H1 (cell line): Measurements from ENCODE around the gene MMS19. TPM values are rescaled to one million over a fixed set of nuclear protein-coding genes. Genes with fewer than 3 reads are reported as not detected.
A peak's percentile ranks its signal among the peaks of the same experiment; 100 is the strongest.

Source experiments
- CTCF ChIA-PET: fragments of 300-600 bp; sonication (Branson Sonifier 250); formaldehyde crosslinking; loops from one replicate; lab custom pipeline; 2021; ENCODE audit not compliant: partially characterized antibody; lab: Charles Lee
- POLR2A ChIA-PET: fragments of 300-600 bp; sonication (Branson Sonifier 250); formaldehyde crosslinking; loops from one replicate; lab custom pipeline; 2021; ENCODE audit warnings: inconsistent platforms; ENCODE audit not compliant: partially characterized antibody; lab: Charles Lee
- DNase-seq, 2 experiments: peaks; one replicate each; pipeline versions ENCODE4 v3.0.0 to v3.0.0-alpha.2; 2010 to 2022; ENCODE audit warnings: low spot score in 2 of 2, low read depth in 1 of 2, mixed read lengths in 1 of 2
- FAIRE-seq: peaks from 2 replicates; lab custom pipeline; 2011; peaks lifted over from hg19 to GRCh38; lab: Jason Lieb, UNC
- H2AFZ ChIP-seq: 2 replicates; pipeline ENCODE4 v1.8.1; 2012; ENCODE audit warnings: low read length, inconsistent platforms
- H2AK5ac ChIP-seq: 2 replicates; pipeline ENCODE4 v1.6.1; 2013; ENCODE audit warnings: low read depth, low read length
- H2BK120ac ChIP-seq: replicated peaks from 2 replicates; pipeline ENCODE3; 2013; ENCODE audit warnings: low read depth, low read length, inconsistent platforms
- H2BK12ac ChIP-seq: 2 replicates; pipeline ENCODE4 v1.6.1; 2013; ENCODE audit warnings: low read depth, low read length
- H2BK15ac ChIP-seq: 2 replicates; pipeline ENCODE4 v1.6.1; 2013; ENCODE audit warnings: low read length
- H2BK20ac ChIP-seq: 2 replicates; pipeline ENCODE4 v1.6.1; 2013; ENCODE audit warnings: low read length
- H2BK5ac ChIP-seq: 2 replicates; pipeline ENCODE4 v1.6.1; 2013; ENCODE audit warnings: low read depth, low read length
- H3K14ac ChIP-seq: 2 replicates; pipeline ENCODE4 v1.6.1; 2013; ENCODE audit warnings: inconsistent platforms; ENCODE audit not compliant: insufficient read length
- H3K18ac ChIP-seq: 2 replicates; pipeline ENCODE4 v1.6.1; 2013; ENCODE audit warnings: low read length; ENCODE audit errors: extremely low read depth
- H3K23ac ChIP-seq: 2 replicates; pipeline ENCODE4 v1.6.1; 2013; ENCODE audit warnings: inconsistent platforms; ENCODE audit not compliant: insufficient read length
- H3K23me2 ChIP-seq: 2 replicates; pipeline ENCODE4 v1.6.1; 2013; ENCODE audit warnings: low read depth, low read length
- H3K27ac ChIP-seq: 2 replicates; pipeline ENCODE4 v1.6.1; 2011; ENCODE audit warnings: low read depth, low read length, inconsistent platforms
- H3K27me3 ChIP-seq, 4 experiments: replicated peaks in 1 of 4; 1 replicate in 1 of 4; 2 replicates in 3 of 4; pipeline versions ENCODE4 v1.6.1 to v1.8.1; 2011 to 2013; ENCODE audit warnings: low read length in 3 of 4, mild to moderate bottlenecking in 3 of 4, inconsistent platforms in 2 of 4, mixed read lengths in 2 of 4, moderate library complexity in 1 of 4; ENCODE audit not compliant: control insufficient read depth in 3 of 4, insufficient read depth in 3 of 4; ENCODE audit errors: extremely low read depth in 1 of 4
- H3K36me3 ChIP-seq, 4 experiments: 2 replicates each; pipeline versions ENCODE4 v1.6.1 to v1.8.1; 2011 to 2013; ENCODE audit warnings: mild to moderate bottlenecking in 4 of 4, low read length in 3 of 4, moderate library complexity in 2 of 4, control low read depth in 1 of 4, inconsistent platforms in 1 of 4; ENCODE audit not compliant: insufficient read depth in 4 of 4, control insufficient read depth in 2 of 4
- H3K4ac ChIP-seq: replicated peaks from 2 replicates; pipeline ENCODE3; 2013; ENCODE audit warnings: low read length, low read depth, mixed read lengths, inconsistent platforms; ENCODE audit not compliant: insufficient read length
- H3K4me1 ChIP-seq, 4 experiments: replicated peaks in 1 of 4; 1 replicate in 1 of 4; 2 replicates in 3 of 4; pipeline versions ENCODE4 v1.6.1 to v1.8.1; 2011 to 2013; ENCODE audit warnings: low read length in 3 of 4, inconsistent platforms in 2 of 4, mixed read lengths in 1 of 4; ENCODE audit not compliant: insufficient read depth in 4 of 4, control insufficient read depth in 3 of 4
- H3K4me2 ChIP-seq, 2 experiments: 2 replicates each; pipeline versions ENCODE4 v1.6.1 to v1.8.1; 2011 to 2013; ENCODE audit warnings: low read depth in 2 of 2, low read length in 2 of 2, control low read depth in 1 of 2, inconsistent platforms in 1 of 2, mild to moderate bottlenecking in 1 of 2; ENCODE audit not compliant: insufficient read depth in 1 of 2
- H3K4me3 ChIP-seq, 4 experiments: fragments of 200-600, 300-600 bp in 1 of 4; sonication (generic), shearing (Covaris generic), sonication (Bioruptor Twin) in 1 of 4; 2 replicates each; pipeline versions ENCODE4 v1.5.1 to v1.8.1; 2011 to 2016; ENCODE audit warnings: low read length in 4 of 4, low read depth in 3 of 4, control low read depth in 2 of 4, inconsistent platforms in 2 of 4, mild to moderate bottlenecking in 2 of 4, mixed read lengths in 1 of 4, moderate library complexity in 1 of 4; ENCODE audit not compliant: insufficient read depth in 2 of 4; ENCODE audit errors: extremely low read depth in 1 of 4
- H3K56ac ChIP-seq: replicated peaks from 2 replicates; pipeline ENCODE3; 2013; ENCODE audit warnings: low read depth, mild to moderate bottlenecking, mixed read lengths, low read length, inconsistent platforms; ENCODE audit not compliant: insufficient read length
- H3K79me1 ChIP-seq: 2 replicates; pipeline ENCODE4 v1.6.1; 2013; ENCODE audit warnings: low read depth, low read length, control low read depth
- H3K79me2 ChIP-seq, 2 experiments: 2 replicates each; pipeline versions ENCODE4 v1.6.1 to v1.8.1; 2012 to 2013; ENCODE audit warnings: low read length in 2 of 2, mild to moderate bottlenecking in 2 of 2, inconsistent platforms in 1 of 2; ENCODE audit not compliant: insufficient read depth in 2 of 2, control insufficient read depth in 1 of 2
- H3K9ac ChIP-seq, 4 experiments: replicated peaks in 1 of 4; 1 replicate in 1 of 4; 2 replicates in 3 of 4; pipeline versions ENCODE4 v1.6.1 to v1.8.1; 2011 to 2013; ENCODE audit warnings: low read depth in 3 of 4, low read length in 3 of 4, control low read depth in 2 of 4, mild to moderate bottlenecking in 2 of 4, moderate library complexity in 2 of 4, inconsistent platforms in 1 of 4; ENCODE audit errors: extremely low read depth in 1 of 4
- H3K9me3 ChIP-seq, 2 experiments: 2 replicates each; pipeline versions ENCODE4 v1.6.1 to v1.8.1; 2012 to 2013; ENCODE audit warnings: mild to moderate bottlenecking in 2 of 2, moderate library complexity in 2 of 2, control low read depth in 1 of 2, inconsistent platforms in 1 of 2, low read depth in 1 of 2, low read length in 1 of 2, mixed read lengths in 1 of 2; ENCODE audit not compliant: insufficient read depth in 2 of 2
- H4K20me1 ChIP-seq, 2 experiments: replicated peaks in 1 of 2; 2 replicates each; pipeline versions ENCODE3 to v1.8.1; 2011 to 2013; ENCODE audit warnings: inconsistent platforms in 2 of 2, low read length in 2 of 2, mild to moderate bottlenecking in 1 of 2; ENCODE audit not compliant: insufficient read depth in 2 of 2, control insufficient read depth in 1 of 2
- H4K5ac ChIP-seq: 2 replicates; pipeline ENCODE4 v1.6.1; 2013; ENCODE audit warnings: low read length, low read depth, mixed read lengths, inconsistent platforms; ENCODE audit not compliant: insufficient read length
- H4K8ac ChIP-seq: 2 replicates; pipeline ENCODE4 v1.8.0; 2013; ENCODE audit warnings: mild to moderate bottlenecking, moderate library complexity, low read length, inconsistent platforms; ENCODE audit not compliant: insufficient read depth; ENCODE audit errors: extremely low read depth
- H4K91ac ChIP-seq: replicated peaks from 2 replicates; pipeline ENCODE3; 2013; ENCODE audit warnings: low read length, mixed read lengths, inconsistent platforms; ENCODE audit not compliant: insufficient read length
- CHD1 ChIP-seq: IDR thresholded peaks from 2 replicates; pipeline ENCODE4 v1.6.1; 2012; ENCODE audit warnings: low read depth, low read length, improper control_type of control experiment
- JUN ChIP-seq: IDR thresholded peaks from 2 replicates; pipeline ENCODE4 v1.6.1; 2011; ENCODE audit warnings: low read depth, mild to moderate bottlenecking, improper control_type of control experiment, low read length
- NRF1 ChIP-seq: IDR thresholded peaks from 2 replicates; pipeline ENCODE4 v1.6.1; 2011; ENCODE audit warnings: mild to moderate bottlenecking, low read depth, low read length, improper control_type of control experiment
- POLR2A ChIP-seq, 2 experiments: IDR thresholded peaks; 1 replicate in 1 of 2; 2 replicates in 1 of 2; pipeline ENCODE4 v1.6.1; 2011; ENCODE audit warnings: low read depth in 2 of 2, low read length in 2 of 2, mild to moderate bottlenecking in 2 of 2; ENCODE audit errors: control extremely low read depth in 1 of 2
- RNF2 ChIP-seq: fragments of 200-900, 300-1000 bp; sonication (generic); IDR thresholded peaks from 2 replicates; pipeline ENCODE4 v1.7.1; 2016; ENCODE audit warnings: borderline replicate concordance, low read depth, mild to moderate bottlenecking, antibody characterized with exemption, low read length; ENCODE audit not compliant: poor library complexity, severe bottlenecking; ENCODE audit errors: missing control alignments
- ZNF274 ChIP-seq: IDR thresholded peaks from 2 replicates; pipeline ENCODE4 v1.7.0; 2012; ENCODE audit warnings: low read length, borderline replicate concordance; ENCODE audit errors: extremely low read depth
- WGBS, 2 experiments: shearing (Covaris generic) in 1 of 2; methylation state at CpG; one replicate each; pipeline versions ENCODE4 v1.1.6 to v1.1.7; 2013 to 2015; ENCODE audit warnings: low lambda C conversion rate in 2 of 2, mixed read lengths in 2 of 2, inconsistent platforms in 1 of 2, low coverage in 1 of 2, missing lambda C conversion rate in 1 of 2; ENCODE audit not compliant: insufficient replicate concordance in 2 of 2, insufficient coverage in 1 of 2, insufficient read length in 1 of 2; ENCODE audit errors: extremely low coverage in 1 of 2, missing lambda C conversion rate in 1 of 2; 5-methylcytosine and 5-hydroxymethylcytosine counted together
- polyA plus RNA-seq, 7 experiments: library from polyadenylated mRNA; depleted of rRNA in 3 of 7; stranded (reverse) in 5 of 7; unstranded in 2 of 7; fragments of >200 nt in 5 of 7; fragments of 200-250 nt in 2 of 7; gene quantifications; 1 replicate in 5 of 7; 2 replicates in 1 of 7; 4 replicates in 1 of 7; pipeline versions ENCODE4 v1.2.1 to v1.2.3, GENCODE V29; 2011 to 2013; ENCODE audit warnings: missing spikeins in 2 of 7, mixed read lengths in 2 of 7
- total RNA-seq: library from RNA; stranded (reverse); fragmentation: NEBNext Ultra II Directional; extraction: Animal tissue kit (Norgen Biotek cat#: 25700); gene quantifications from 2 replicates; pipeline ENCODE4 v1.2.1, GENCODE V29; 2021

MMS19 gene
- total and polyA plus RNA-seq, 2 of the 8 experiments (the other 6 are each of a cell fraction or from before 2014, with no cell fraction given), result 130 to 221 TPM

- Histone ChIP-seq H3K4ac (no peak overlapping the region), H3K4me2 (no peak overlapping the region), H3K79me2 (peaks cover 0 to 52% of the 10 kb centered on the region in 2 experiments; a peak in 2 of 4 replicates), H3K23me2 (no peaks in the 10 kb centered on the region), H3K9me3 (no peaks in the 10 kb centered on the region), H3K4me3 (no peak overlapping the region), H3K14ac (no peak overlapping the region), H2BK120ac (no peak overlapping the region), H2BK5ac (no peak overlapping the region), H4K20me1 (peaks cover 0 to 3% of the 10 kb centered on the region in 2 experiments), H2AK5ac (no peak overlapping the region), H4K5ac (no peak overlapping the region), H4K8ac (0 out of 2 replicates have a peak overlapping the region, but pooled peaks have one; percentile 11), H4K91ac (no peak overlapping the region), H3K4me1 (peaks cover 8 to 14% (median 11%) of the 10 kb centered on the region in 4 experiments; a peak in 6 of 7 replicates), H2BK15ac (no peak overlapping the region), H3K56ac (no peak overlapping the region), H2AFZ (no peak overlapping the region), H3K79me1 (peaks cover 7% of the 10 kb centered on the region), H3K27me3 (no peaks in the 10 kb centered on the region), H2BK12ac (no peak overlapping the region), H3K36me3 (peaks cover 0 to 16% (median 2%) of the 10 kb centered on the region in 4 experiments; a peak in 2 of 8 replicates), H2BK20ac (no peak overlapping the region), H3K9ac (no peak overlapping the region), H3K23ac (no peak overlapping the region), H3K18ac (no peak overlapping the region), H3K27ac (no peak overlapping the region)
- ChIA-PET CTCF (interaction anchor here (2.1 to 4.5 kb wide), 2 partner anchors 50 to 88 kb away, joined by 6 to 18 read pairs; no protein-coding TSS in a partner anchor), POLR2A (interaction anchor here (1.4 to 2.0 kb wide), 2 partner anchors 8 to 11 kb away, joined by 4 to 5 read pairs; no protein-coding TSS in a partner anchor)
- no peak for DNase-seq
- 86% methylated on average over 1 of the region's 1 CpG; no CpG with 5 or more reads in 1 of the 2 experiments for WGBS, 2 experiments
- FAIRE-seq, result no peak
- TF ChIP-seq POLR2A (IDR thresholded peaks at IDR 0.05; ENCODE audit: control extremely low read depth in 1 of 2, low read depth in 2 of 2, low read length in 2 of 2) (no peak), JUN (no peak), NRF1 (no peak), ZNF274 (no peak), RNF2 (no peak), CHD1 (no peak)
Measured at GRCh38 chr10:97483921-97484320, 14.3 kb downstream of the MMS19 start.
